ENCODE measurements around the gene SON.

DNA sequence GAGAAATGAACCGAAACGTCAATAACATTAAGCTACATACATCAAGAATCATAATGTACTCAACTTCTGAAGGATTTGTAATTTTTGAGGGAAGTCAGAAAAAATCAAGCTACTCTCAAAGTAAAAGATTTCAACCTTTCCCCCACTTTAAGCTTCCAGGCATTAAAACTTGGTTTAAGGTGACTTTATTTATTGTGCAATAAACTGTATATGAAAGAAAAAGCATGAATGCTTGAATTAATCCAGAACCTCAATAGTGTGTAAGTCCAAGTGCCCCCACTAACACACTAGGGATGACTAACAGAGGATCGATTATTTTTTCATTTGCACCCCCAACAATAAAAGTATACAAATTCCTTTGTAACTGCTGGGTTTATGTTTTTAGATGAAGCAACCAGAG, 11.8 kb upstream of the SON start:
- TF ChIP-seq CTCF (conservative IDR thresholded peaks at IDR 0.05; ENCODE audit: low read depth, low read length) = no peak
- no peak for TF ChIP-seq MAZ (IDR thresholded peaks at IDR 0.05; ENCODE audit: borderline replicate concordance, low read depth, low read length)

Measured in IMR-90 (cell line).